Activated naive CD4-positive, alpha-beta T cell treated with anti-CD3 and anti-CD28 coated beads, Interleukin-2, amount 50 U/mL, for 72 hours (primary cell): ENCODE results near the gene PWWP2B. TPM values are rescaled to one million over a fixed set of nuclear protein-coding genes. Genes with fewer than 3 reads are reported as not detected.

Experiments used
- ATAC-seq, 2 donors: fragments of 150-1000 bp; cut with Tn5 transposase; 2 replicates each; pipeline ENCODE4 v1.10.0; 2021; ENCODE audit warnings: mild to moderate bottlenecking in 2 of 2, moderate library complexity in 2 of 2
- DNase-seq, 2 donors: peaks; one replicate each; pipeline ENCODE4 v3.0.0; 2021 to 2022; ENCODE audit warnings: low spot score in 2 of 2
- H3K27ac Mint-ChIP-seq, 2 donors: one replicate each; pipeline ENCODE4 v1.8.0; 2022; ENCODE audit warnings: mild to moderate bottlenecking in 2 of 2, mixed read lengths in 2 of 2
- H3K36me3 Mint-ChIP-seq, 2 donors: one replicate each; pipeline ENCODE4 v1.8.0; 2022; ENCODE audit warnings: mixed read lengths in 2 of 2
- H3K9me3 Mint-ChIP-seq, 2 donors: one replicate each; pipeline ENCODE4 v1.8.0; 2022; ENCODE audit warnings: mixed read lengths in 2 of 2
- total RNA-seq, 2 donors: library from RNA; stranded (reverse); gene quantifications; one replicate each; pipeline ENCODE4 v1.2.3, GENCODE V29; 2022

The PWWP2B gene
- total RNA-seq, 2 donors from 2014 or later = 0.64 to 4.3 TPM

DNA sequence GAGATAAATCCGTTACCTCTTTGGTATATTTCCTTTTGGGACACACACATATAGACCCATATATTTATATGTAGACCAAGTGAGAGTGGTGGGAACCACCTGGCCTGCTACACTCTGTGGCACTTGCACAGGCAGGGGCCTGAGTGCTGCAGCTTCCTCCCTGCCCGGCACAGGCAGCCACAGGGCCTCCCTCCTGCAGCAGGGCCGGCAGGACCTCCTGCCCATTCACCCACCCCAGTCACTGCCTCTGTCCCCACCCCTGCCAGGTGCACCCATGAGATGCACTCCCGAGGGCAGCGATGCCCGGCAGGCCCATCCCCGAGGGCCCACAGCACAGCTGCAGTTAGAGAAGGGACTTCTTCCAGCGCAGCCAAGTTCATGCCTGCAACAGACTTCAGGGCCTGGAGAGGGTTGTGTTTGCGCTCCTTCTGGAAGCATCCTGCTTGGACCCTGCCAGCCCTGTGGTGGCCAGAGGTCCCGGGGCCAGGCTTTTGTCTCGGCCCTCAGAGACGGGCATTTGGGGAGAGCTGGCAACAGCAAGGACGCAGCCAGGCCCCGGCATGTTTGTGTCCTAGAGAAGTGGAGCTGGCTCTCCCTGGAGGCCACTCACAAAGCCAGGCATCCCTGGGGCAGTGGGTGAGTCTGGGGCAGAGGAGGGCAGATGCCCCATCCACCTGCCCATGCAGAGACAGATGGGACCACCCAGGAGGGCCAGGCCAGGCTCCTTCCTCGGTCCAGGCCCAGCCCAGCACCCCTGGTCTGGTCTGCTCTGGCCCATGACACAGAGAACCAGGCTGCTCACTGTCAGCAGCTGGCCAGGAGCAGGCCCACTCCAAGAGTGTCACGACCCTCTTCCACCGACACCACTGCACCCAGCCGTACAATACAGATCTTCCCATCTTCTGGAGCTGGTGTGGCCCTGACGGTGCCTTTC lies 41.4 kb downstream of the PWWP2B start:
- peaks cover 0 to 6% of the 10 kb centered on the region in 2 donors for H3K9me3 Mint-ChIP-seq
- no peak for DNase-seq
- peak overlapping the region in 1 of 2 donors; percentile 9 for H3K27ac Mint-ChIP-seq
- H3K36me3 Mint-ChIP-seq = no peaks in the 10 kb centered on the region
- no peak for ATAC-seq

DNA sequence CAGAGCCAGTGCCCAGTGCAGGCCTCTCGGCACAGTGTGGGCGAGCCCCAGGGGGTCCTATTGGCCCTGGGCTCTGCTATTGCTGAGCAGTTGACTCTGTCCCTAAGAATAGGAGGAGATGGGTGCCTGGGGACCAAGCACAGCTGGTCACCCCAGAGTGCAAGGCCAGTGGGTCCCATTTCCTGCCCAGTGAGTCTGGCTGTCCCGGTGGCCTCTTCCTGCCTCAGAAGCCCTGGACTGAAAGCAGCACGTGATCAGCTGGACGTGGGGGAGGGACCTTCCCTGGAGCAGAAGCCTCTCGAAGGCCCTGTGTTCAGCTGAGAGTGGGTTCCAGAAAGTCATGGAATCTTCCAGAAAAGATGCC lies 42.0 kb downstream of the PWWP2B start:
- DNase-seq (no peak), ATAC-seq (no peak)
- Mint-ChIP-seq H3K36me3 (no peaks in the 10 kb centered on the region), H3K9me3 (peaks cover 0 to 6% of the 10 kb centered on the region in 2 donors), H3K27ac (peak overlapping the region in 1 of 2 donors; percentile 9)

DNA sequence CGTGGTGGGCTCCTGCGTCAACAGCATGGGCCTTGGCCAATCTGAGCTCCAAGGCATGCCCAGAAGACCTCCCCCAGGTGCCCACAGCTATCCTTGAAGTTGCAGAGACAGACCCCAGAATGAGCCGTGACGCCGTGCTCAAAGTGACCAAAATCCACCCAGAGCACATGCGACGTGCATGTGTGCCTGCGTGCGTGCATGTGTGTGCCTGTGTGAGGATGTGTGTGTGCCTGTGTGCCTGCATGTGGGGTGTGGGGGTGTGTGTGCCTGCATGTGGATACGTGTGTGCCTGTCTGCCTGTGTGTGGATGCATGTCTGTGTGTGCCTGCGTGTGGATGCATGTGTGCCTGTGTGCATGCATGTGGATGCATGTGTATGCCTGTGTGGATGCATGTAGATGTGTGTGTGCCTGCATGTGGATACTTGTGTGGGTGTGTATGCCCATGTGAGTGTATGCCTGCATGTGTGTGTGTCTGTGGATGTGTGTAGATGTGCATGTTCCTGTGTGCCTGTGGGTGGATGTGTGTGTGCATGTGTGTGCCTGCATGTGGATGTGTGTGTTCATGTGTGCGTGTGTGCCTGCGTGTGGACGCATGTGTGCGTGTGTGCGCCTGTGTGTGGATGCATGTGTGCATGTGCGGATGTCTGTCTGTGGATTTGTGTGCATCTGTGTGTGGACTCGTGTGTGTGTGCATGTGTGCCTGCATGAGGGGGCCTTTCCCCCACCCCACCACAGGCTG lies 42.6 kb downstream of the PWWP2B start:
- peaks cover 0 to 6% of the 10 kb centered on the region in 2 donors for H3K9me3 Mint-ChIP-seq
- DNase-seq (no peak), ATAC-seq (no peak)
- H3K27ac Mint-ChIP-seq = no peak overlapping the region
- no peaks in the 10 kb centered on the region for H3K36me3 Mint-ChIP-seq

DNA sequence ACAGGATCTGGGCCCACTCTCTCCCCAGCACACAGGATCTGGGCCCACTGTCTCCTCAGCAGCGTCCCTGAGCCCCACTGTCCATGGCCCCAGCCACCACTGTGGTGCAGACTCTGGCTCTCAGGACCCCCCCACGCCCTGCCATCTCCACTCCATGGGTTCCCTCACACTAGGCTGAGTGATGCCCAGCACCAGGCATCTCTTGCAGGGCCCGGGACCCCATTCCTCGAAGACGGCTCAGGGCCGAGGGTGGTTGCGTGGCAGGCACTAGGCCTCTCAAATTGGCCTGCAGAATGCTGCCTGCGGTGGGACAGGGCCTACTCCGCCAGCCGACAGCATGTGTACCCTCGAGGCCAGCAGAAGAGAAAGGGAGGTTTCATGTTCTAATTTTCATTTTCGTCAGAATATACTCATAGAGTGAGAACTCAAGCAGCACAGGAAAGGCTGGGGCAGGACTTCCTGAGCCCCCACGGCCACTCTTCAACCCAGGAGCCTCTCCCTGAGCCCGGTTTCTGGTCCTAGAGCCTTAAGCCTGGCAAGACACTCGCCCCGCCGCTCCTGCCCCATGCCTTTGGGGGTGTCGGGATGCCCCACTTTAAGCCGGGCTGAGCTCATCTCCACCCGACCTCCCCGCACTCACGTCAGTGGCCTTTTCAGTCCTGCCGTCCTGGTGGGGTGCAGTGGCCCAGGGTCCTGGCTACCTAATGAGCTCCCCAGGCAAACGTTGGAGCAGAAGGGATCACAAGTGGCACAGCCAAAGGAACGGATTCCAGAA lies 44.0 kb downstream of the PWWP2B start:
- H3K9me3 Mint-ChIP-seq = peaks cover 0 to 6% of the 10 kb centered on the region in 2 donors
- no peaks in the 10 kb centered on the region for H3K36me3 Mint-ChIP-seq
- peak overlapping the region in 1 of 2 donors; percentile 84 for H3K27ac Mint-ChIP-seq
- ATAC-seq (no peak), DNase-seq (no peak)

DNA sequence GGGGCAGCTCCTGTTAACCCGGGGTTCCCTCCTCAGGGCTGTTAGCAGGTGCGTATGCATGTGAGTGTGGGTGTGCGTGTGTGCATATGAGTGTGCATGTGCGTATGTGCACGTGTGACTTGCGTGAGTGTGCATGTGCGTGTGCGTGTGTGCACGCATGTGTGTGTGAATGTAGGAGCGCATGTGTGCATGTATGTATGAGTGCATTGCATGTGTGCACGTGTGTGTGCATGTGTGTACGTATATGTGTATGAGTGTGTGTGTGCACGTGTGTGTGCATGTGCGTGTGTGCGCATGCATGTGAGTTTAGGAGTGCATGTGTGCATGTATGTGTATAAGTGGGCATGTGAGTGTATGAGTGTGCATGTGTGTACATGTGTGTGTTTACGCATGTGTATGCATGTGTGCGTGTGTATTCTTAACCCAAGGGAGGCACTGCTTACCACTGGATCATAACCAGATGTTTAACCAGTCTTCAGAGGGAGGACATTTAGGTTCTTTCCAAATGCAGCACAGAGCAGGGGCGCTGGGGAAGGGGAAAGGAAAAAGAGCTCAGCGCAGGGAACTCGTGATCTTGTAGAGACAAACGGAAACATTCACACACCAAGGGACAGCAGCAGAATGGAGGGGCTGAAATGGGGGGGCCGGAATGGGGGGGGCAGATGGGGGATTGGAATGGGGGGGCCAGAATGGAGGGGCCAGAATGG lies 45.0 kb downstream of the PWWP2B start:
- DNase-seq (no peak), ATAC-seq (no peak)
- Mint-ChIP-seq H3K27ac (peak overlapping the region in 1 of 2 donors; percentile 8), H3K9me3 (peaks cover 0 to 6% of the 10 kb centered on the region in 2 donors), H3K36me3 (no peaks in the 10 kb centered on the region)

DNA sequence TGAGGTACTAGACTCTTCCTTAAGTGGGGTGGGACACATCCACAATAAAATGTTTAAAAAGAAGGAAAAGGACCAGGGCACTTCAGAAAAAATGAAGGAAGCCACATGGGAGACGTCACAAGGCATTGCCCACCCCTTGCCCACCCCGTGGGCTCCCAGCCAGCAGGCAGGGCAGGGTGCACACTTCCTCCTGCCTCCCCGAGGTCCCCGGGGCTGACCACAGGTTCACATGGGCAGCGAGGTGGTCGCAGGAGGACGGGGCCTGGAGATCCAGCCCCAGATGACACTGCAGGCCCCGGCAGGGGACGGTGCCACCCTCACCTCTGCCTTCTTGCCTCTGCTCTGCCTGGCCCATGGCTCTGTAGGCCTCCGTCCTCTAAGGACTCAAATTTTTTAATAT lies 45.6 kb downstream of the PWWP2B start:
- Mint-ChIP-seq H3K27ac (no peak overlapping the region), H3K9me3 (peaks cover 0 to 6% of the 10 kb centered on the region in 2 donors), H3K36me3 (no peaks in the 10 kb centered on the region)
- DNase-seq = no peak
- ATAC-seq = no peak

DNA sequence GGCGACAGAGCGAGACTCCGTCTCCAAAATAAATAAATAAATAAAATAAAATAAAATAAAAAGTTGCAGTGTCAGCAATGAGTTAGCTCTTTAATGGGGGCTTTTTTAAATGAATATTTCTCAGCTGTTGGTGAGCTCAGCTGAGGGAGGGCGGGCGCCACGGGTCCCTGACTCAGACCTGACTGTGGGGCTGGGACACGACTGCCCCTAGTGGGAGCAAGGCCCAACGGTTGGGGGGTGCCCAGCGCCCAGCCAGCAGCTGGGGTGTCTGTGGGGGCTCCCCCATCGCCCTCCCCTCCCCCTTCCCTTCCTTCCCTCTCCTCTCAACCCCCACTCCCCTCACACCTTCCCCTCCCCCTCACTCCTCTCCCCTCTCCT lies 46.6 kb downstream of the PWWP2B start:
- H3K27ac Mint-ChIP-seq = peak overlapping the region in 1 of 2 donors; percentile 44
- H3K36me3 Mint-ChIP-seq = no peaks in the 10 kb centered on the region

DNA sequence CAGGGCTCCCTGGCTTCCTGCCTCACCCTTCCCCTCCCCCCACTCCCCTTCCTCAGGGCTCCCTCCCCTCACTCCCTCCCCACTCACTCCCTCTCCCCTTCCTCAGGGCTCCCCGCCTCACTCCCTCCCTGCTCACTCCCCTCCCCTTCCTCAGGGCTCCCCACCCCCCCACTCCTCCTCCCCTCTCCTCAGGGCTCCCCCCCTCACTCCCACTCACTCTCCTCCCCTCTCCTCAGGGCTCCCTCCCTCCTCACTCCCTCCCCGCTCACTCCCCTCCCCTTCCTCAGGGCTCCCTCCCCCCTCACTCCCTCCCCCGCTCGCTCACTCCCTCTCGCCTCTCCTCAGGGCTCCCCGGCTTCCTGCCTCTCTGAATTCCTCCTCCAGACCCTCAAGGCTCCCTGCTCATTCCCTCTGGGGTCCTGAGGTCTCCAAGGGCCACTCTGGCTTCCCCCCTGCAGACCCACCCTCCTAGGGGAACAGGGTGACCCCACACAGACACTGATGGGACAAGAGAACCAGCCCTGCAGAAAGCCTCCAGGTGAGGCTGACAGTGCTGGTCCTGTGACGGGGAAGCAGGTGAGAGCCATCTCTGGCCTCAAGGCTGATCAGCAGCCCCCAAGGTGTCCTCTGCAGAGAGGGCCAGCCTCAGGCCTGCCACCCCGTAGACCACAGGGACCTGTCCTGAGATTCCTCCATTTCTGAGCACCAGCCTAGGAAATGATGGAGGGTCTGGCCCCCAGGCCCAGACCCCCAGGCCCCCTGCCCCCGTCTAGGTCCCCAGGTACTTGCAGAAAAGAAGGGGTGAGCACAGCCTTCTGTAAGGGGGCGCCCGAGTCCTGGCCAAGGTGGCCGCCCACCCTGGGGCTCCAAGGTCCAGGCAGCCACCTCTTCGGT lies 47.2 kb downstream of the PWWP2B start:
- no peak for DNase-seq
- Mint-ChIP-seq H3K27ac (peak overlapping the region; percentile 72 to 82), H3K36me3 (no peaks in the 10 kb centered on the region), H3K9me3 (peaks cover 0 to 6% of the 10 kb centered on the region in 2 donors)
- no peak for ATAC-seq

More for the DNA sequence above, 46.6 kb downstream of the PWWP2B start:
- DNase-seq (peak in 1 of 2 donors; percentile 56), ATAC-seq (peak in 1 of 2 donors; percentile 33)
- peaks cover 0 to 6% of the 10 kb centered on the region in 2 donors for H3K9me3 Mint-ChIP-seq

DNA sequence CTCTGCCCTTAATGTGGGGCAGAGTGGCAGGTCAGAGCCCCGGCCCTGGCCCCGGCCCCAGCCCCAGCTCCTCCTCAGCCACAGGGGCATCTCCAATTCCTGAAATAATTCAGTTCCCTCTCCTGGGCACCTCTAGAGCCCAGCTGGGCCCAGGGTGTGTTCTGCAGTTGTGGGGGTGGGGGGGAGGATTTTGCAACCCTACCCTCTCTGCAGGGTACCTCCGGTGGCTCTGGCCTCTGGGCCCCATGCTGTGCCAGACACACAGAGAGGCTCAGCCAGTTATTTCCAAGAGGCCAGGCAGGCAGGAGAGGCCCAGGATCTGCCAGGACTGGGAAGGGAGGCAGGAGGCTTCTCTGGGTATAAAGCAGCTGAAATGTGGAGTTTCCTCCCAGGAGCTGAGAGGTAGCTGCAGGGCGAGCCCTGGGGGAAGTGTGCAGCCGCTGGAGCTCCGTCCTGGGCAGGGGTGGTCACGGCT lies 47.9 kb downstream of the PWWP2B start:
- ATAC-seq (no peak), DNase-seq (no peak)
- Mint-ChIP-seq H3K36me3 (no peaks in the 10 kb centered on the region), H3K9me3 (peaks cover 0 to 6% of the 10 kb centered on the region in 2 donors), H3K27ac (peak overlapping the region in 1 of 2 donors; percentile 86)

DNA sequence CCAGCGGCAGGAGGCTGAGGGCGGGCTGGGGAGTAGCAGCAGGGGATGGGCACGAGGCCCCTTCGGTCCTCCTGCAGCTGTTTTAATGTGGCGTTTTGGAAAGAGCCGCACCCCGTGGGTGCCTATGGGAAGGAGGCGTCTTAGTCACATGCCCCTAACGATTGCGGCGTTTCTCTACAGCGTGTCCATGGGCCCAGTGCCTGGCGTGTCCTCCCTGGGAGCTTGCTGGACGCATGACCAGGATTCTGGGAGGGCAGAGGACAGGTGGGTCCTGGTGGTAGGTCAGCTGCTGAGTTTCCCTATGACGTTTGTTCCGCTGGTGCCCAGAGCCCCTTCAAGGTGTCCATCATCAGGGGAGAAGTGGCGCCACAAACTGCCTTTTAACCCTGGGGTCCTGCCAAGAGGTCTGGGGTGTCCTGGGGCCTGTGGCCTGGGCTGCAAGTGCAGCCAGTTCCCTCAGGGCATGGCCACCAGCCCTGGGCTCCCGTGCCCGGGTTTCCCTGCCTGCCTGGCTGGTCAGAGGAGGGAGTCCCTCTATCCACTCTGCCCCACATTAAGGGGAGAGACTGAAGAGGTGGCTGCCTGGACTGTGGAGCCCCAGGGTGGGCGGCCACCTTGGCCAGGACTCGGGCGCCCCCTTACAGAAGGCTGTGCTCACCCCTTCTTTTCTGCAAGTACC lies 48.7 kb downstream of the PWWP2B start:
- H3K36me3 Mint-ChIP-seq = no peaks in the 10 kb centered on the region
- ATAC-seq (no peak), DNase-seq (no peak)
- peak overlapping the region in 1 of 2 donors; percentile 86 for H3K27ac Mint-ChIP-seq
- peaks cover 0 to 6% of the 10 kb centered on the region in 2 donors for H3K9me3 Mint-ChIP-seq

DNA sequence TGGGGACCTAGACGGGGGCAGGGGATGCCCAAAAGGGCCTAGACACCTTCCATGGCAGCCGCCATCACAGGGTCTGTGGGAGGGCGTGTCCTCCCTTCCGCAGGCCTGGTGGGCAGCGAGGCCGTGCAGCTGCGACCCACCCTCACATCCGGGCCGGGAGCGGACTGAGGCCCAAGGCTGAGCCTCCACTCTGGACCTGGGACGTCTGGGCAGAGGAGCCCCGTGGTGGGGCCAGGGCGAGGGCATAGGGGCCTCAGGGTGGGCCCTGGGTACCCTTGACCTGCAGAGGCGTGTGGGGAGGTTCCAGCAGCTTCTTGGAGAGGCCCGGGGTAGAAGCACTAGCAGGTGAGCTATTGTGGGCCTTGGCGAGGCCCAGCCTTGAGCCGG lies 49.2 kb downstream of the PWWP2B start:
- no peak for ATAC-seq
- peaks cover 0 to 6% of the 10 kb centered on the region in 2 donors for H3K9me3 Mint-ChIP-seq
- H3K27ac Mint-ChIP-seq = peak overlapping the region; percentile 86 to 94
- H3K36me3 Mint-ChIP-seq = no peaks in the 10 kb centered on the region
- DNase-seq = no peak

DNA sequence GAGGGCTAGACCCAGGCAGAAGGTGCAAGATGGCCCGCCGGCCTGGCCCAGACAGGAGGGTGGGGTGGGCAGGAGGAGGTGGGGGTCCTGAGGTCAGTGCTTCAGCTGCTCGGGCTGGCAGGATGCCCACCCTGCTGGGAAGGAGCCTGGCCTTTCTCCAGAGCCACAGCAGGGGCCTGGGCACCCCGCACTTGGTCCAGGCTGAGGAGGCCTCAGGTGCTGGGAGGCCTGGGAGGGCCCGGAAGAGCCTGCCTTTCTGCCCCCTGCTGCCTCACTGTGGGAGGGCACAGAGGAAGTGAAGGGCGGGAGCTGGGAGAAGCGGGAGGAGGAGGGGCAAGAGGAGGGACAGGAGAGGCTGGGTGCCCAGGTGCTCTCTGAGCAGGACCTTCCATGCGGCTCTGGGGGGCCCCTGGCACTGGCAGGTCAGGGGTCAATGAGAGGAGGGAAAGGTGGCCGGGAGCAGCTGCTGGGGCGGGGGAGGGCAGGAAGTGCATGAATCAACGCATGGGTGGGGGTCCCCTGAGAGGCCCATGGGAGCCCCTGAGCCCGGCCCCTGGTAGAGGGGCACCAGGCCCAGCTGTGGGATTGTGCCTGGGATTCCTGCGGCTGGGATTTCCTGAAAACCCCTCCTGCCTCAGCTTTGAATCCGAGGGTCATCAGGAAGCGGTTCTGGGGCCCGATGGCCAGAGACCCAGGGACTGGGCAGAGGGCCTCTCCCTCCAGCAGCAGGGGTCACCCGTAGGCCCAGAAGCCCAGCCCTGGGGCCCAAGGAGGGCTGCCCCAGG lies 49.9 kb downstream of the PWWP2B start:
- DNase-seq = peak; percentile 77 to 79
- peak; percentile 62 to 69 for ATAC-seq
- H3K9me3 Mint-ChIP-seq = peaks cover 0 to 4% of the 10 kb centered on the region in 2 donors
- H3K27ac Mint-ChIP-seq = peak overlapping the region; percentile 86 to 94
- H3K36me3 Mint-ChIP-seq = no peaks in the 10 kb centered on the region

DNA sequence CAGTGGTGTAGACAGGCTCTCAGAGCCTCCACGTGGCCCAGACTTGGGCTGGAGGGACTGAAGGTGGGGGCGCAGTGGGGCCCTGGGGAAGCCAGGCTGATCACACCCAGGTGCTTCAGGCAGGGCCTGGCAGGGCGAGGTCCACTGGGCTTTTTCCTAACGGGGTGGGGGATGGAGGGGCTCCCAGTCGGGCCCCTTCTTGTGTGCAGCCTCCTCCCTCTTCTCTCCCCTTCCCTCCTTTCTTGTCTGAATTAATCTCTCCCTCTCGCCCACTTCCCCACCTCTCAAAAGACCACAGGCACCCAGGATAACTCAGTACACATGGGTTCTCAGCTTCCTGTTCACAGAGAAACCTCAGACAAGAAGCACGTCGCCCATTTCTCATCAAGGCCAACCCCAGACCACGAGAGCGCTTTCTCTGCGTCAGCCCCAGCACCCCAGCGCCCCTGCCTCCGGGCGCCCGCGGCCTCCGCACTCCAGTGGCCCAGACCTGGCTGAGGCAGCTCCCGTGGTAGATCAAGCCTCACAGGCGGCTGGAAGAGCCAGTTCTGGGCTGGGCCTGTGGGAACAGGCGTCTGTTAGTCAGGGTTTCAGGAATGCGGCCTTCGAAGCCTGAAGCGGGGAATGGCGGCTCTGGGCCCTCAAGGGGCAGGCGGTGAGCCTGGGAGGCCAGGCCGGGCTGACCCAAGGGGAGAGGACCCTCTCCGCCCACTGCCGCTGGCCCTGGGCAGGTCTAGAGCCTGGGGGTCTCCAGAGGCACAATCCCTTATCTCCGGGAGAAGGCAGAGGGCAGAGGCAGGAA lies 50.6 kb downstream of the PWWP2B start:
- H3K36me3 Mint-ChIP-seq = no peaks in the 10 kb centered on the region
- ATAC-seq (peak; percentile 71 to 80), DNase-seq (peak; percentile 79 to 89)

More for the DNA sequence above, 50.6 kb downstream of the PWWP2B start:
- Mint-ChIP-seq H3K9me3 (no peaks in the 10 kb centered on the region), H3K27ac (peak overlapping the region; percentile 86 to 94)
